ENCODE data around the gene CIAO3. TPM values are rescaled to one million over a fixed set of nuclear protein-coding genes. Genes with fewer than 3 reads are reported as not detected.

CIAO3 gene
- total RNA-seq, 1 experiment from 2014 or later = 50.9 TPM

DNA sequence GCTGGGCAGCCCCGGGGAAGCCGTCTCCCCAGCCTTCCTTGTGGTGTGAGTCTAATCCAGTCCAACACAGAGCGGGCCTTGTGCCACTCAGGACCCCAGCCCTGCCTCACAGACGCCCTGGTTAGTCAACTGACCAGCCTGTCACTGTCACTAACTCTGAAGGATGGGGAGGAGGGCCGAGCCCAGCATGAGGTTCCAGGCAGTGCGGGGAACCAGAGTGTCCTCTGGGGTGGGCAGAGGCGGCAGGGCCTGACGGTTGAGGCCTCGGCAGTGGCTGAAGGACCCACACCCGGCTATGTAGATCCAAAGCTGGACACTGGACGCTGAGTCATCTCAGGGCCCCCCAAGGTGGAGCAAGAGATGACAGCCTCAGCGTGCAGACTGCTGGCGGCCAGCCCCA is 38.8 kb upstream of the CIAO3 start:
- POLR2A ChIA-PET = no interaction called here

DNA sequence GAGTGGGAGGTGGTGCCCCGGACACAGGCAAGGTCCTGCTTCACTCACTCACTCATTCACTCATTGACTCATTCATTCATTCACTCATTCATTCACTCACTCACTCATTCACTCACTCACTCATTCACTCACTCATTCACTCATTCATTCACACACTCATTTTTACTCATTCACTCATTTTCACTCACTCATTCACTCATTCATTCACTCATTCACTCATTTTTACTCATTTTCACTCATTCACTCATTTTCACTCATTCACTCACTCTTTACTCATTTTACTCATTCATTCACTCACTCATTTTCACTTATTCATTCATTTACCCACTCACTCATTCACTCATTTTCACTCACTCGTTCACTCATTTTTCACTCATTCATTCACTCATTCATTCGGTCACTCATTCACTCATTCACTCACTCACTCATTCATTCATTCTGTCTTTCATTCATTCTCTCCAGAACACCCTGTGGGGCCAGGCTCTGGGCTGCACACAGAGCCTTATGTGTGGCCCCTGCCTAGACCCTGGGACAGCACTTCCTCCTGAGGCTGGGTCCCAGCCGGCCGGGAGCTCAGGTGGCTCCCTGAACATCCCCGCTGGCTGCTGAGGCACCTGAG is 38.2 kb upstream of the CIAO3 start:
- H3K27me3 Mint-ChIP-seq (ENCODE audit: low read depth) = no peaks in the 10 kb centered on the region
- H3K9me3 Mint-ChIP-seq = no peaks in the 10 kb centered on the region
- no peak overlapping the region for H3K27ac Mint-ChIP-seq
- H3K36me3 Mint-ChIP-seq = no peaks in the 10 kb centered on the region
- ChIA-PET CTCF (no interaction called here), POLR2A (no interaction called here)
- no peak for ATAC-seq
- no peak for DNase-seq (ENCODE audit: low spot score)
- H3K4me1 Mint-ChIP-seq = no peaks in the 10 kb centered on the region
- H3K4me3 Mint-ChIP-seq = no peak overlapping the region
- TF ChIP-seq RELA (CRISPR knock-in tag; IDR thresholded peaks at IDR 0.05; ENCODE audit: borderline replicate concordance) (0 out of 2 replicates have a peak, but pooled peaks have one; percentile 3), ZNF121 (CRISPR knock-in tag; IDR thresholded peaks at IDR 0.05) (no peak)

More for the DNA sequence above, 38.8 kb upstream of the CIAO3 start:
- Mint-ChIP-seq H3K27me3 (ENCODE audit: low read depth) (no peaks in the 10 kb centered on the region), H3K9me3 (no peaks in the 10 kb centered on the region), H3K36me3 (no peaks in the 10 kb centered on the region), H3K4me3 (no peak overlapping the region), H3K27ac (no peak overlapping the region), H3K4me1 (no peaks in the 10 kb centered on the region)
- ATAC-seq = no peak
- TF ChIP-seq, protein P1, sequence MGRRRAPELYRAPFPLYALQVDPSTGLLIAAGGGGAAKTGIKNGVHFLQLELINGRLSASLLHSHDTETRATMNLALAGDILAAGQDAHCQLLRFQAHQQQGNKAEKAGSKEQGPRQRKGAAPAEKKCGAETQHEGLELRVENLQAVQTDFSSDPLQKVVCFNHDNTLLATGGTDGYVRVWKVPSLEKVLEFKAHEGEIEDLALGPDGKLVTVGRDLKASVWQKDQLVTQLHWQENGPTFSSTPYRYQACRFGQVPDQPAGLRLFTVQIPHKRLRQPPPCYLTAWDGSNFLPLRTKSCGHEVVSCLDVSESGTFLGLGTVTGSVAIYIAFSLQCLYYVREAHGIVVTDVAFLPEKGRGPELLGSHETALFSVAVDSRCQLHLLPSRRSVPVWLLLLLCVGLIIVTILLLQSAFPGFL (CRISPR knock-in tag; IDR thresholded peaks at IDR 0.05; ENCODE audit: borderline replicate concordance) = no peak
- TF ChIP-seq, protein P2, sequence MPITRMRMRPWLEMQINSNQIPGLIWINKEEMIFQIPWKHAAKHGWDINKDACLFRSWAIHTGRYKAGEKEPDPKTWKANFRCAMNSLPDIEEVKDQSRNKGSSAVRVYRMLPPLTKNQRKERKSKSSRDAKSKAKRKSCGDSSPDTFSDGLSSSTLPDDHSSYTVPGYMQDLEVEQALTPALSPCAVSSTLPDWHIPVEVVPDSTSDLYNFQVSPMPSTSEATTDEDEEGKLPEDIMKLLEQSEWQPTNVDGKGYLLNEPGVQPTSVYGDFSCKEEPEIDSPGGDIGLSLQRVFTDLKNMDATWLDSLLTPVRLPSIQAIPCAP (CRISPR knock-in tag; IDR thresholded peaks at IDR 0.05) = no peak
- no peak for TF ChIP-seq NFATC4 (CRISPR knock-in tag; IDR thresholded peaks at IDR 0.05)
- TF ChIP-seq CTCF (IDR thresholded peaks at IDR 0.05) = no peak
- no peak for TF ChIP-seq FOXJ3 (CRISPR knock-in tag; IDR thresholded peaks at IDR 0.05; ENCODE audit: borderline replicate concordance)
- TF ChIP-seq GTF2I (CRISPR knock-in tag; conservative IDR thresholded peaks at IDR 0.05) = no peak
- TF ChIP-seq, protein P3, sequence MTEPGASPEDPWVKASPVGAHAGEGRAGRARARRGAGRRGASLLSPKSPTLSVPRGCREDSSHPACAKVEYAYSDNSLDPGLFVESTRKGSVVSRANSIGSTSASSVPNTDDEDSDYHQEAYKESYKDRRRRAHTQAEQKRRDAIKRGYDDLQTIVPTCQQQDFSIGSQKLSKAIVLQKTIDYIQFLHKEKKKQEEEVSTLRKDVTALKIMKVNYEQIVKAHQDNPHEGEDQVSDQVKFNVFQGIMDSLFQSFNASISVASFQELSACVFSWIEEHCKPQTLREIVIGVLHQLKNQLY (CRISPR knock-in tag; IDR thresholded peaks at IDR 0.05) = no peak
- TF ChIP-seq, protein P4, sequence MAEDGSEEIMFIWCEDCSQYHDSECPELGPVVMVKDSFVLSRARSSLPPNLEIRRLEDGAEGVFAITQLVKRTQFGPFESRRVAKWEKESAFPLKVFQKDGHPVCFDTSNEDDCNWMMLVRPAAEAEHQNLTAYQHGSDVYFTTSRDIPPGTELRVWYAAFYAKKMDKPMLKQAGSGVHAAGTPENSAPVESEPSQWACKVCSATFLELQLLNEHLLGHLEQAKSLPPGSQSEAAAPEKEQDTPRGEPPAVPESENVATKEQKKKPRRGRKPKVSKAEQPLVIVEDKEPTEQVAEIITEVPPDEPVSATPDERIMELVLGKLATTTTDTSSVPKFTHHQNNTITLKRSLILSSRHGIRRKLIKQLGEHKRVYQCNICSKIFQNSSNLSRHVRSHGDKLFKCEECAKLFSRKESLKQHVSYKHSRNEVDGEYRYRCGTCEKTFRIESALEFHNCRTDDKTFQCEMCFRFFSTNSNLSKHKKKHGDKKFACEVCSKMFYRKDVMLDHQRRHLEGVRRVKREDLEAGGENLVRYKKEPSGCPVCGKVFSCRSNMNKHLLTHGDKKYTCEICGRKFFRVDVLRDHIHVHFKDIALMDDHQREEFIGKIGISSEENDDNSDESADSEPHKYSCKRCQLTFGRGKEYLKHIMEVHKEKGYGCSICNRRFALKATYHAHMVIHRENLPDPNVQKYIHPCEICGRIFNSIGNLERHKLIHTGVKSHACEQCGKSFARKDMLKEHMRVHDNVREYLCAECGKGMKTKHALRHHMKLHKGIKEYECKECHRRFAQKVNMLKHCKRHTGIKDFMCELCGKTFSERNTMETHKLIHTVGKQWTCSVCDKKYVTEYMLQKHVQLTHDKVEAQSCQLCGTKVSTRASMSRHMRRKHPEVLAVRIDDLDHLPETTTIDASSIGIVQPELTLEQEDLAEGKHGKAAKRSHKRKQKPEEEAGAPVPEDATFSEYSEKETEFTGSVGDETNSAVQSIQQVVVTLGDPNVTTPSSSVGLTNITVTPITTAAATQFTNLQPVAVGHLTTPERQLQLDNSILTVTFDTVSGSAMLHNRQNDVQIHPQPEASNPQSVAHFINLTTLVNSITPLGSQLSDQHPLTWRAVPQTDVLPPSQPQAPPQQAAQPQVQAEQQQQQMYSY (CRISPR knock-in tag; IDR thresholded peaks at IDR 0.05) = no peak
- TF ChIP-seq, protein P5, sequence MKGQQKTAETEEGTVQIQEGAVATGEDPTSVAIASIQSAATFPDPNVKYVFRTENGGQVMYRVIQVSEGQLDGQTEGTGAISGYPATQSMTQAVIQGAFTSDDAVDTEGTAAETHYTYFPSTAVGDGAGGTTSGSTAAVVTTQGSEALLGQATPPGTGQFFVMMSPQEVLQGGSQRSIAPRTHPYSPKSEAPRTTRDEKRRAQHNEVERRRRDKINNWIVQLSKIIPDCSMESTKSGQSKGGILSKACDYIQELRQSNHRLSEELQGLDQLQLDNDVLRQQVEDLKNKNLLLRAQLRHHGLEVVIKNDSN (CRISPR knock-in tag; IDR thresholded peaks at IDR 0.05) = no peak
- no peak for TF ChIP-seq RORB (CRISPR knock-in tag; IDR thresholded peaks at IDR 0.05)
- CTCF ChIA-PET = no interaction called here
- no peak for DNase-seq (ENCODE audit: low spot score)

DNA sequence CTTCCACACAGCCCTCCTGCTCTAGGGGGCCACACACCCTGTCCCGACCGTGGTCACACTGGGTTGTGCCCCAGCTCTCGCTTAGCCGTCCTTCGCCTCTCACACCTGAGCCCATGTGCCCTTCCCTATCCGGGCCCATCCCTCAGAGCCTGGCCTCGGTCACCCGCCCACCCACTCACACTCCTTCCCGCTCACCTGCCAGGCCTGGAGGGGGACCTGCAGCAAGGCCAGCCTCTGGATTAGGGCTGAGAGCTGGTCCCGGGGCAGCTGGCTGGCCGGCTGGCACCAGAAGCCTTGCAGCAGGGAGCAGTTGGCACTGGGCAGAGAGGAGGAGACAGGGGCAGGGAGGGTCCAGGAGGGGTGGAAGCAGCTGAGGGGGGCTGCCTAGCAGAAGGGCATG is 37.6 kb upstream of the CIAO3 start:
- POLR2A ChIA-PET = no interaction called here
- H3K9me3 Mint-ChIP-seq = no peaks in the 10 kb centered on the region
- H3K27me3 Mint-ChIP-seq (ENCODE audit: low read depth) = no peaks in the 10 kb centered on the region
- DNase-seq (ENCODE audit: low spot score) = no peak
- no peak for TF ChIP-seq KAT7 (CRISPR knock-in tag; IDR thresholded peaks at IDR 0.05; ENCODE audit: borderline replicate concordance)
- TF ChIP-seq MAX (CRISPR knock-in tag; IDR thresholded peaks at IDR 0.05) = no peak
- TF ChIP-seq OVOL2 (CRISPR knock-in tag; IDR thresholded peaks at IDR 0.05; ENCODE audit: borderline replicate concordance) = no peak
- no peak for TF ChIP-seq CREM (CRISPR knock-in tag; IDR thresholded peaks at IDR 0.05)
- TF ChIP-seq, protein P6, sequence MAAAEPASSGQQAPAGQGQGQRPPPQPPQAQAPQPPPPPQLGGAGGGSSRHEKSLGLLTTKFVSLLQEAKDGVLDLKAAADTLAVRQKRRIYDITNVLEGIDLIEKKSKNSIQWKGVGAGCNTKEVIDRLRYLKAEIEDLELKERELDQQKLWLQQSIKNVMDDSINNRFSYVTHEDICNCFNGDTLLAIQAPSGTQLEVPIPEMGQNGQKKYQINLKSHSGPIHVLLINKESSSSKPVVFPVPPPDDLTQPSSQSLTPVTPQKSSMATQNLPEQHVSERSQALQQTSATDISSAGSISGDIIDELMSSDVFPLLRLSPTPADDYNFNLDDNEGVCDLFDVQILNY (CRISPR knock-in tag; IDR thresholded peaks at IDR 0.05) = no peak
- no peak for TF ChIP-seq ZNF121 (CRISPR knock-in tag; IDR thresholded peaks at IDR 0.05)
- TF ChIP-seq RELA (CRISPR knock-in tag; IDR thresholded peaks at IDR 0.05; ENCODE audit: borderline replicate concordance) = 0 out of 2 replicates have a peak, but pooled peaks have one; percentile 30
- no peak overlapping the region for H3K27ac Mint-ChIP-seq
- no peaks in the 10 kb centered on the region for H3K36me3 Mint-ChIP-seq
- no peaks in the 10 kb centered on the region for H3K4me1 Mint-ChIP-seq
- H3K4me3 Mint-ChIP-seq = no peak overlapping the region
- CTCF ChIA-PET = no interaction called here
- no peak for ATAC-seq
